Suprapubic skin (tissue), 4 donors: ENCODE results near the gene OSER1. TPM values are rescaled to one million over a fixed set of nuclear protein-coding genes. Genes with fewer than 3 reads are reported as not detected.

Experiments
- DNase-seq, 2 donors: peaks; one replicate each; pipeline ENCODE4 v3.0.0-alpha.2; 2019; ENCODE audit warnings: low spot score in 2 of 2
- H3K27ac ChIP-seq: fragments of 200-600 bp; sonication (generic); one replicate; pipeline ENCODE4 v1.5.1; 2019
- H3K27me3 ChIP-seq: fragments of 200-600 bp; sonication (generic); one replicate; pipeline ENCODE4 v1.5.1; 2019
- H3K36me3 ChIP-seq: fragments of 200-600 bp; sonication (generic); one replicate; pipeline ENCODE4 v1.5.1; 2019
- H3K4me1 ChIP-seq: fragments of 200-600 bp; sonication (generic); one replicate; pipeline ENCODE4 v1.5.1; 2019
- H3K4me3 ChIP-seq: fragments of 200-600 bp; sonication (generic); one replicate; pipeline ENCODE4 v1.5.1; 2019; ENCODE audit warnings: mild to moderate bottlenecking
- H3K9me3 ChIP-seq: fragments of 200-600 bp; sonication (generic); one replicate; pipeline ENCODE4 v1.5.1; 2019
- CTCF ChIP-seq, 2 donors: fragments of 200-600 bp in 1 of 2; fragments of 450-650 bp in 1 of 2; sonication (generic) in 1 of 2; IDR thresholded peaks; one replicate each; pipeline ENCODE4 v1.5.1; 2016 to 2019; ENCODE audit warnings: antibody characterized with exemption in 2 of 2, mild to moderate bottlenecking in 1 of 2, moderate library complexity in 1 of 2
- EP300 ChIP-seq: sonication (generic); formaldehyde crosslinking; IDR thresholded peaks from one replicate; pipeline ENCODE4 v1.6.1; 2017; ENCODE audit warnings: antibody characterized with exemption
- POLR2A ChIP-seq, 2 donors: fragments of 450-650 bp; IDR thresholded peaks; one replicate each; pipeline ENCODE4 v1.6.1; 2017; ENCODE audit warnings: antibody characterized with exemption in 2 of 2, mild to moderate bottlenecking in 2 of 2, moderate library complexity in 2 of 2
- POLR2AphosphoS5 ChIP-seq, 3 donors: sonication (generic); formaldehyde crosslinking; IDR thresholded peaks; one replicate each; pipeline ENCODE4 v1.6.1; 2017; ENCODE audit warnings: antibody characterized with exemption in 3 of 3
- WGBS: methylation state at CpG from one replicate; pipeline ENCODE4 v1.1.5; 2018; 5-methylcytosine and 5-hydroxymethylcytosine counted together
- total RNA-seq, 4 donors: library from RNA; depleted of rRNA; stranded (reverse); fragments of >200 nt; gene quantifications; one replicate each; pipeline ENCODE4 v1.1.0, GENCODE V29; 2016

OSER1 gene
- total RNA-seq, 4 donors from 2014 or later = 34.2 to 51.6 (median 41.3) TPM

GRCh38 chr20:44231713-44232468 is 21.3 kb upstream of the OSER1 start:
- H3K36me3 ChIP-seq = no peaks in the 10 kb centered on the region
- no peak for TF ChIP-seq POLR2AphosphoS5 (IDR thresholded peaks at IDR 0.05)
- no peak for TF ChIP-seq POLR2A (IDR thresholded peaks at IDR 0.05)
- no peaks in the 10 kb centered on the region for H3K4me1 ChIP-seq
- no peak overlapping the region for H3K4me3 ChIP-seq
- no peaks in the 10 kb centered on the region for H3K9me3 ChIP-seq
- H3K27me3 ChIP-seq = no peaks in the 10 kb centered on the region
- no peak for DNase-seq
- no peak overlapping the region for H3K27ac ChIP-seq
- 82% methylated on average over 10 of the region's 10 CpGs for WGBS

- Histone ChIP-seq H3K4me3 (no peak overlapping the region), H3K4me1 (no peaks in the 10 kb centered on the region), H3K27ac (no peak overlapping the region), H3K36me3 (no peaks in the 10 kb centered on the region), H3K9me3 (no peaks in the 10 kb centered on the region), H3K27me3 (no peaks in the 10 kb centered on the region)
- WGBS = 75% methylated on average over 6 of the region's 7 CpGs
- TF ChIP-seq POLR2AphosphoS5 (IDR thresholded peaks at IDR 0.05) (no peak), POLR2A (IDR thresholded peaks at IDR 0.05) (no peak), CTCF (IDR thresholded peaks at IDR 0.05) (no peak), EP300 (no peak)
- no peak for DNase-seq
Measured at GRCh38 chr20:44231193-44231592, 20.6 kb upstream of the OSER1 start.

- DNase-seq = peak in 1 of 2 donors; percentile 15
- no peaks in the 10 kb centered on the region for H3K27me3 ChIP-seq
- no peak overlapping the region for H3K4me3 ChIP-seq
- TF ChIP-seq CTCF (IDR thresholded peaks at IDR 0.05) = no peak
- TF ChIP-seq EP300 = no peak
- TF ChIP-seq POLR2AphosphoS5 (IDR thresholded peaks at IDR 0.05) = no peak
- TF ChIP-seq POLR2A (IDR thresholded peaks at IDR 0.05) = no peak
- H3K36me3 ChIP-seq = no peaks in the 10 kb centered on the region
- no peaks in the 10 kb centered on the region for H3K4me1 ChIP-seq
- 72% methylated on average over 11 of the region's 17 CpGs for WGBS
- H3K9me3 ChIP-seq = no peaks in the 10 kb centered on the region
- H3K27ac ChIP-seq = no peak overlapping the region
Measured at GRCh38 chr20:44228465-44229258, 18.1 kb upstream of the OSER1 start.

GRCh38 chr20:44224637-44225036 is 14.1 kb upstream of the OSER1 start:
- no peak for DNase-seq
- Histone ChIP-seq H3K27ac (no peak overlapping the region), H3K4me3 (no peak overlapping the region), H3K36me3 (no peaks in the 10 kb centered on the region), H3K27me3 (no peaks in the 10 kb centered on the region), H3K9me3 (no peaks in the 10 kb centered on the region), H3K4me1 (no peaks in the 10 kb centered on the region)
- WGBS = 89% methylated on average over 5 of the region's 5 CpGs
- TF ChIP-seq CTCF (IDR thresholded peaks at IDR 0.05) = no peak
- TF ChIP-seq EP300 = no peak
- TF ChIP-seq POLR2AphosphoS5 (IDR thresholded peaks at IDR 0.05) = no peak
- TF ChIP-seq POLR2A (IDR thresholded peaks at IDR 0.05) = no peak

GRCh38 chr20:44223721-44224120 is 13.2 kb upstream of the OSER1 start:
- H3K27ac ChIP-seq = no peak overlapping the region
- TF ChIP-seq POLR2A (IDR thresholded peaks at IDR 0.05) = no peak
- TF ChIP-seq EP300 = no peak
- no peak for TF ChIP-seq POLR2AphosphoS5 (IDR thresholded peaks at IDR 0.05)
- no peak for TF ChIP-seq CTCF (IDR thresholded peaks at IDR 0.05)
- no peaks in the 10 kb centered on the region for H3K27me3 ChIP-seq
- no peaks in the 10 kb centered on the region for H3K4me1 ChIP-seq
- DNase-seq = no peak
- WGBS = 75% methylated on average over 5 of the region's 5 CpGs
- H3K9me3 ChIP-seq = no peaks in the 10 kb centered on the region
- no peak overlapping the region for H3K4me3 ChIP-seq
- H3K36me3 ChIP-seq = no peaks in the 10 kb centered on the region
